MCF 10A (cell line): ENCODE measurements around the gene KIAA1143. TPM values are rescaled to one million over a fixed set of nuclear protein-coding genes. Genes with fewer than 3 reads are reported as not detected.

Source experiments
- BruUV-seq: library from RNA; stranded (reverse); fragments of 400-500 nt; replicated peaks from 2 replicates; lab custom pipeline; 2021; lab: Mats Ljungman, UMichigan
- CTCF ChIA-PET: fragments of 300-600 bp; sonication (Branson Sonifier 250); formaldehyde crosslinking; extraction: SDS; loops from one replicate; lab custom pipeline; 2021; ENCODE audit warnings: antibody characterized with exemption, inconsistent platforms; lab: Yijun Ruan, JAX
- POLR2A ChIA-PET: fragments of 300-600, 350-650 bp; sonication (Branson Sonifier 250); formaldehyde crosslinking; extraction: SDS; loops from one replicate; lab custom pipeline; 2020; ENCODE audit warnings: antibody characterized with exemption, inconsistent platforms; lab: Yijun Ruan, JAX
- DNase-seq: peaks from one replicate; pipeline ENCODE4 v3.0.0-alpha.2; 2018; ENCODE audit not compliant: unreplicated experiment
- H3K27ac Mint-ChIP-seq: one replicate; pipeline ENCODE4 v1.8.0; 2022; ENCODE audit warnings: mild to moderate bottlenecking, low read depth, mixed read lengths; ENCODE audit not compliant: unreplicated experiment
- H3K27me3 Mint-ChIP-seq: one replicate; pipeline ENCODE4 v1.8.0; 2022; ENCODE audit warnings: mixed read lengths; ENCODE audit not compliant: insufficient read depth, unreplicated experiment
- H3K36me3 Mint-ChIP-seq: one replicate; pipeline ENCODE4 v1.8.0; 2022; ENCODE audit warnings: mild to moderate bottlenecking, moderate library complexity, mixed read lengths; ENCODE audit not compliant: insufficient read depth, unreplicated experiment
- H3K4me1 Mint-ChIP-seq: one replicate; pipeline ENCODE4 v1.8.0; 2022; ENCODE audit warnings: mixed read lengths; ENCODE audit not compliant: insufficient read depth, unreplicated experiment
- H3K4me3 Mint-ChIP-seq: one replicate; pipeline ENCODE4 v1.8.0; 2022; ENCODE audit warnings: mild to moderate bottlenecking, moderate library complexity, mixed read lengths; ENCODE audit not compliant: unreplicated experiment
- H3K9me3 Mint-ChIP-seq: one replicate; pipeline ENCODE4 v1.8.0; 2022; ENCODE audit warnings: mixed read lengths; ENCODE audit not compliant: unreplicated experiment
- intact Hi-C: fragments of 100-400 bp; cut with micrococcal nuclease; formaldehyde crosslinking; loops from 2 replicates; pipeline ENCODE4 v1.14.1; 2022
- total RNA-seq: library from RNA; stranded (reverse); gene quantifications from 2 replicates; pipeline ENCODE4 v1.2.3, GENCODE V29; 2022
- TF ChIP-seq, protein P1 (sequence below): fragments of 200-600 bp; IDR thresholded peaks from one replicate; pipeline ENCODE4 v1.8.0; 2022; ENCODE audit warnings: antibody characterized with exemption, mild to moderate bottlenecking; ENCODE audit not compliant: unreplicated experiment

KIAA1143 gene
- total RNA-seq, 1 experiment from 2014 or later, result 18.2 TPM

DNA sequence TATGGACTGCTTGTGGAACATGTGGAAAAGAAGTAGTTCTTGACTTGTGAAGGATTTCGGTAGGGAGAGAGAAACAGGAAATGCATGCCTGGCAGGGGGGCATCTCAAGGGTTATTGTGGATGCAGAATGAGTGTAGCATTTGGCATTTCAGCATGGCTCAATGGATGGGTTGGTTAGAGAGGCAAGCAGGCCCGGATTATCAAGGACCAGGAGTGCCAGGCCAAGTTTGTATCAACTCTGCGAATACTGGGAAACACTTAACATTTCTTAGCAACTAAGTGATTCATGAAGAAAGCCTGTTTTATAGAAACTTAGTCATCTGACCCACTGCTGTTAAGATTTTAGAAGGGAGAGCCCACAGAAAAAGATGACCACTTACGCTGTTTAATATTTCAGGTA lies 33.8 kb upstream of the KIAA1143 start:
- intact Hi-C loops, result no loop called here
- DNase-seq, result no peak
- Mint-ChIP-seq H3K36me3 (peaks cover 12% of the 10 kb centered on the region), H3K9me3 (no peaks in the 10 kb centered on the region), H3K27ac (no peak overlapping the region), H3K4me1 (no peaks in the 10 kb centered on the region), H3K27me3 (no peaks in the 10 kb centered on the region), H3K4me3 (no peak overlapping the region)
- ChIA-PET POLR2A (no interaction called here), CTCF (no interaction called here)
- TF ChIP-seq, protein P1, sequence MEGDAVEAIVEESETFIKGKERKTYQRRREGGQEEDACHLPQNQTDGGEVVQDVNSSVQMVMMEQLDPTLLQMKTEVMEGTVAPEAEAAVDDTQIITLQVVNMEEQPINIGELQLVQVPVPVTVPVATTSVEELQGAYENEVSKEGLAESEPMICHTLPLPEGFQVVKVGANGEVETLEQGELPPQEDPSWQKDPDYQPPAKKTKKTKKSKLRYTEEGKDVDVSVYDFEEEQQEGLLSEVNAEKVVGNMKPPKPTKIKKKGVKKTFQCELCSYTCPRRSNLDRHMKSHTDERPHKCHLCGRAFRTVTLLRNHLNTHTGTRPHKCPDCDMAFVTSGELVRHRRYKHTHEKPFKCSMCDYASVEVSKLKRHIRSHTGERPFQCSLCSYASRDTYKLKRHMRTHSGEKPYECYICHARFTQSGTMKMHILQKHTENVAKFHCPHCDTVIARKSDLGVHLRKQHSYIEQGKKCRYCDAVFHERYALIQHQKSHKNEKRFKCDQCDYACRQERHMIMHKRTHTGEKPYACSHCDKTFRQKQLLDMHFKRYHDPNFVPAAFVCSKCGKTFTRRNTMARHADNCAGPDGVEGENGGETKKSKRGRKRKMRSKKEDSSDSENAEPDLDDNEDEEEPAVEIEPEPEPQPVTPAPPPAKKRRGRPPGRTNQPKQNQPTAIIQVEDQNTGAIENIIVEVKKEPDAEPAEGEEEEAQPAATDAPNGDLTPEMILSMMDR, result no peak
- no TSS peak for BruUV-seq

DNA sequence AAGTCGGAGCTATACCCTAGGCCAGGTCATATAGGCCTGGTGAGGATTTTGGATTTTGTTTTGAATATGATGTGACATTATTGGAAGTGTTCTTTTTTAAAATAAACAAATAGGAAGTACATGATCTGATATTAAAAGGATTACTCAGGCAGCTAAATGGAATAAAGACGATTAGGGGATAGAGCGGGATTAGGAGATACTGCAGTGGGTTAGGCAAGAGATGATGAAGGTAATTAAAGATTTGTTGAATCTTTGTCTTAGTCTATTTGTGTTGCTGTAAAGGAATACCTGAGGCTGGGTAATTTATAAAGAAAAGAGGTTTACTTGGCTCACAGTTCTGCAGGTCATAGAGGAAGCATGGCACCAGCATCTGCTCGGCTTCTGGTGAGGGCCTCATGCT lies 21.5 kb upstream of the KIAA1143 start:
- peaks cover 11% of the 10 kb centered on the region for H3K36me3 Mint-ChIP-seq
- TF ChIP-seq, protein P1, result no peak
- H3K9me3 Mint-ChIP-seq, result no peaks in the 10 kb centered on the region
- H3K27ac Mint-ChIP-seq, result no peak overlapping the region
- ChIA-PET POLR2A (no interaction called here), CTCF (no interaction called here)
- DNase-seq, result no peak
- H3K4me3 Mint-ChIP-seq, result no peak overlapping the region
- H3K27me3 Mint-ChIP-seq, result no peaks in the 10 kb centered on the region
- BruUV-seq, result no TSS peak
- intact Hi-C loops, result no loop called here
- no peaks in the 10 kb centered on the region for H3K4me1 Mint-ChIP-seq

DNA sequence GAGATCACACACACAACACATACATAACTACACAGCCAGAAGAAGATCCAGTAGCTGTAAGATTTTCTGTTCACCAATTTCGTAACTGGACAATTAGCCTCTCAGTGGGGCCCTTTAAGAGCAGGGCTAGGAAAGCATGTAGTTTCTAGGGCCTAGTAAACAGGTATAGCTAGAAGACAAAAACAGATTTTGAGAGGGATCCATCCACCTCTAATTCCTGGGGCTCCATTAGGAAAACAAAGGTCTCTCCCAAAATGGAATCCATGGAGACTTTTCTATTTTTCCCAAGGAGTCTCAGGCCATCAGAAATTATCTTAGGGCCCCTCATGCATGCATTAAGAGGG lies 10.7 kb upstream of the KIAA1143 start:
- DNase-seq, result no peak
- peaks cover 22% of the 10 kb centered on the region for H3K36me3 Mint-ChIP-seq
- no peaks in the 10 kb centered on the region for H3K27me3 Mint-ChIP-seq
- H3K9me3 Mint-ChIP-seq, result peaks cover 8% of the 10 kb centered on the region
- no peaks in the 10 kb centered on the region for H3K4me1 Mint-ChIP-seq
- TF ChIP-seq, protein P1, result no peak
- H3K27ac Mint-ChIP-seq, result no peak overlapping the region
- ChIA-PET POLR2A (interaction anchor here (0.7 to 3.3 kb wide), 3 partner anchors 10 to 20 kb away, joined by 3 to 21 read pairs (median 3); partner anchors contain the start of genes KIAA1143 and KIF15), CTCF (interaction anchor here (0.6 kb wide), 2 partner anchors 54 to 142 kb away, joined by 3 to 4 read pairs; no protein-coding TSS in a partner anchor)
- no TSS peak for BruUV-seq
- intact Hi-C loops, result no loop called here
- H3K4me3 Mint-ChIP-seq, result no peak overlapping the region

DNA sequence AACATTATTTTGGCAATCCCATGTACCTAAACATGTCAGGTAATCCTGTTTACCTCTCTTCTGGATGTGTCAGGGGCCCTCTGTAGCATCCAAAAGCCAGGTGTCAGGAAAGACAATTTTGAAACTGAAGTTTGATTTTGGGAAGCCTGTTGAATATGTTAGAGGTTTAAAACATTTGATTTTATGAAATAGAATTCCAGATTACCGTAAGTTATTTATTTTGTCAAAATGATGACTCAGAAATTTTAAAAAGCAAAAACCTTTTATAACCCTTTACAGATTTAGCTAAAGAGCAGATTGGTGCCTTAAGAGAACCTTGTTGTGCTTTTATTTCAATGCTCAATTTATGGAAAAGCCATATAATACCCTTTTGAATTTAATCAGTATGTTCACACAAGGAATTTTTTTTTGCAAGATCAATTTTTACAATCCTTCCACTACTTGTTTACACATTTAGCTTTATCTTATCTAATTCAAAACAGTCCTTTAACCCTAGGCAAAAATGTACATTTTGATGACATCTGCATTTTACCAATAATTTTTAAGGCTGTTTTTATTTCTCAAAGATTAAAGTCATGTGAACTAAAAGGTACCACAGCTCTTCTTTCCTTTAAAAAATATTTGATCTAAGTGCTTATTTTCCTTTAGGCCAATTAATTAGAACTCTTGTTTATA lies 10.1 kb upstream of the KIAA1143 start:
- BruUV-seq, result no TSS peak
- TF ChIP-seq, protein P1, result no peak
- peaks cover 8% of the 10 kb centered on the region for H3K9me3 Mint-ChIP-seq
- no peak overlapping the region for H3K4me3 Mint-ChIP-seq
- H3K36me3 Mint-ChIP-seq, result peaks cover 25% of the 10 kb centered on the region
- H3K27ac Mint-ChIP-seq, result no peak overlapping the region
- intact Hi-C loops, result no loop called here
- H3K4me1 Mint-ChIP-seq, result no peaks in the 10 kb centered on the region
- no peak for DNase-seq
- H3K27me3 Mint-ChIP-seq, result no peaks in the 10 kb centered on the region
- ChIA-PET POLR2A (interaction anchor here (0.7 to 3.3 kb wide), 3 partner anchors 10 to 21 kb away, joined by 3 to 21 read pairs (median 3); partner anchors contain the start of genes KIAA1143 and KIF15), CTCF (interaction anchor here (0.6 kb wide), 3 partner anchors 9 to 143 kb away, joined by 3 to 4 read pairs (median 4); no protein-coding TSS in a partner anchor)
